HG02938 (cell line): Measurements from ENCODE around the gene SVIL.
"Not testable (repeated sequence)": the region's sequence is repeated elsewhere in the genome, so short reads cannot be mapped to it uniquely, and the experiment has no call there.

ENCODE experiments used
- ATAC-seq: cut with Tn5 transposase; IDR thresholded peaks from one replicate; pipeline ENCODE4 v1.9.1; 2021; ENCODE audit warnings: mild to moderate bottlenecking, moderate library complexity; ENCODE audit not compliant: unreplicated experiment

SVIL gene

DNA sequence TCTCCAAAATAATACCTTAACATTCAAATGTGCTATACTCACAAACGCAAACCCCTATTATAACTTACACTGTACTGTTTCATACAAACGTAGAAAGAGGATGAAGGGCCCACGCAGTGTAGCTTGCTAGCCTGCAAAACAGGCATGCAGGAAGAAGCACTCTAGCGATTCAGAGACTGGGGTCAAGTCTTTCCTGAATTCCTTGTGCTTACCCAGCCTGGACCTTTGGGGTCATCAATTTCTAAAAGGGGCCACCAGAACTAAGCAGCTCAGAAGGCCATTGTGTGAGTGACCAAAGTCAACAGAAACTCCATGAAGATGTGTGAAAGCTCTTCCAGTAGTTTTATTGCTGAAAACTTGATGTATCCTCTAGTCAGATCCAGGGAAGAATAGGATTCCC, 111.9 kb downstream of the SVIL start:
- ATAC-seq, result no peak

DNA sequence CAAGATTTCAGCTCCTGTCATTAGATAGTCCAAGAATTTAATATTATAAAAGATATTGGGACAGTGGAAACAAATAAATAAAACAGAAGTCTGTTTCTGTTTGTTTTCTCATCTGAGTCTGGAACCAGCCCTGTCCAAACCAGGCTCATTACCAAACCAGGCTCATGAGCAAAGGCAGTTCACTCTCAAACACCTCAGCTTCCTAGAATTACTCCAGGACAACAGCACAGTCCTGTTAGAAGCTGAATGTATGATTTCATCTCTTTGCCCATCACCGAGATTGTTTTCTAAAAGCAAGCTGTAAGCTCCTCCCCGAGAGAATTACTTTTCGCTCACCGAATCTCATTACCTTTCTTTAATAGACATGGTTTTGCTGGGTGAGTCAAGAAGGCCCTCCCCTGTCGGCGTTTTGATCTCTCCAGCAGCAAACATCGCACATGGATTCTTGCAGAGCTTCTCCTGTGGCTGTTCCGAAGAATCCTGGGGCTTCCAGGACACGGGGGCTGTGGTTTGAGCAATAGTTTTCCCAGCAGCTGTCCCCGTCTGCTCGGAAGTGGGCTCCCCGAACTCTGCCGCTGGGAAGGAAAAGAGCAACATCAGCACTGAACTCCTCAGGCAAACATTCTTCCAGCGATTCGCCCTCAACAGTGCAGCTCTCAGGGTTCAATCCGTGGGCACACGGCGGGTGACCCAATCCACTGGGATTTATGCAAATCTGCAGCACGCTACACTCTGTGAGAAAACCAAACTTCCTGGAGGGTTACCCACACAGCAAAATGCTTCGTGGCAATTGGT, 112.5 kb downstream of the SVIL start:
- ATAC-seq, result no peak

GRCh38 chr10:29519659-29520058, 115.1 kb downstream of the SVIL start:
- no peak for ATAC-seq

DNA sequence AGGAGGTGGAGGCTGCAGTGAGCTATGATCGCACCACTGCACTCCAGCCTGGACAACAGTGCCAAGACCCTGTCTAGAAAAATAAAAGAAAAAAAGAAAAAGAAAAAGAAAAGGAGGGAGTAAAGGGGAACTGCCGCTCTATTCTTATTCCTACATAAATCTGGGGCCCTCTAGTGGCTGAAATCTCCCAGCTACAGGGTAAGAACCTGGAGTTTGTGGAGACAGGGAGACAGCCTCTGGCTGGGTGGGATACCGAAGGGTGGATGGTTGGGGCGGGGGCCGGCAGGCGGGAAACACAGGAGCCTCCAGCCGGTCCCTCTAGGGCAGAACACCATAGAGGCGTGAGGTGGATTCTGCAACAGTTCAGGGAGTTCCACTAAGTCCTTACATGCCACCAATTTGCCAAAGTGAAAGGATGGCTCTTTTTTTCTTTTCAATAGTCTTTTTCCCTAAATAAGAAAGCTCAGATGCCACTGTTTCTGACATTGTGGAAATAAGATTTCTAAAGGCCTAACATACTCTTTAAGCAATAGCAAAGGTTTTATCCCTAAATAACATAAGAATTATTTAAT, 117.3 kb downstream of the SVIL start:
- no peak for ATAC-seq

DNA sequence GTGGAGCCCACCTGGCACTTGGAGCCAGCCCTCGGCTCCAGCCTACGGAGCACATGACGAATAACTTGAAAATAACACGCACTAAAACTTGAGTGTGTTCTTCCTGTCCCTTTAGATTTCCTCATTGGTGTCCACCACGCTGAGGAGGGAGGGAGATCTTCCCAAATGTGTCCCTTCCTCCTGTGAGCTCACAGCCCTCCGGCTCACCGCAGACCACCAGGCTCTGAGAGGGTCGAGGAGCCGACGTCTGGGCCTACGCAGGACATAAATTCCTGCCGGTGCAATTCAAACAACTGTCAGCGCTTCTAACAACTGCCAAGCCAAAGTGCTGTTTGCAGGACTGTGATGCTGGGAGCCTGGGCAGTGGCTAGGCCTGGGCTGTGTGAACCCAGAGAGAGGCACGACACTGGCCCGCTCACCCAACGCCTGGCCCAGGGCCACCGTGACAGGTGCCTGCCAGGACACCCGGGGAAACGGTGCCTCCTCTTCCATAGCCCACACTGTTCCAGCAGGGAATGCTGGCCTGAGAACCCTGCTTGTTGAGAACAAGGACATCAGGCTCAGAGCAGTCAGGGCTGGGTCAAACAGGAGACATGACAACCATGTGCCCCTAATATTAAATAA, 118.3 kb downstream of the SVIL start:
- ATAC-seq, result not testable (repeated sequence)

- not testable (repeated sequence) for ATAC-seq
These were observed 118.9 kb downstream of the SVIL start for GRCh38 chr10:29515879-29516278.

DNA sequence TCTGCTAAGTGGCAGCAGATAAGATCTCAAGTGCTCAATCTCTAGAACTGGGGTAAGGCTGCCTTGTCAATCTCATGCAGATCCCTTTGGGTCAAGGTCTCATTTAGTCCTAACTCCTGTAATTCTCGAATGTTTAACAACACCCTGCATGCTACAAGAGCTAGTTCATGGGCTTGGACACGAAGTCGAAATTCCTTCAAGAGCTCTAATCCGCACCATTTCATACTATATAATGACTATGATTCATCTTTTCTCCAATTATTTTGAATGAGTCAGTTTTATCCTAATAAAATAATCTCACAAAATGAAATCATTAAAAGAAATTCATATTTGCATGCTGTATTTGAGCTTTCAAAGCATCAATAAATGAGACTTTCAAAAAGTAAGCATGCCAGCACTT, 119.7 kb downstream of the SVIL start:
- ATAC-seq, result not testable (repeated sequence)

DNA sequence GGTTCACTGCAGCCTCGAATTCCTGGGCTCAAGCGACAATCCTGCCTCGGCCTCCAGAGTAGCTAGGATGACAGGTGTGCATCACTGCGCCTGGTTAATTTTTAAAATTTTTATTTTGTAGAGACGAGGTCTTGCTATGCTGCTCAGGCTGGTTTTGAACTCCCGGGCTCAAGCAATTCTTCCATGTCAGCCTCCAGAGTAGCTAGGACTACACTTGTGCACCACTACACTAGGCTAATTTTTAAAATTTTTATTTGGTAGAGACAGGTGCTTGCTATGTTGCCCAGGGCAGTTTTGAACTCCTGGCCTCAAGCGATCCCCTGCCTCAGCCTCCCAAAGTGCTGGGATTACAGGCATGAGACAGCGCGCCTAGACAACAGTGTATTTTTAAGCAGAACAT, 120.5 kb downstream of the SVIL start:
- ATAC-seq, result no peak

DNA sequence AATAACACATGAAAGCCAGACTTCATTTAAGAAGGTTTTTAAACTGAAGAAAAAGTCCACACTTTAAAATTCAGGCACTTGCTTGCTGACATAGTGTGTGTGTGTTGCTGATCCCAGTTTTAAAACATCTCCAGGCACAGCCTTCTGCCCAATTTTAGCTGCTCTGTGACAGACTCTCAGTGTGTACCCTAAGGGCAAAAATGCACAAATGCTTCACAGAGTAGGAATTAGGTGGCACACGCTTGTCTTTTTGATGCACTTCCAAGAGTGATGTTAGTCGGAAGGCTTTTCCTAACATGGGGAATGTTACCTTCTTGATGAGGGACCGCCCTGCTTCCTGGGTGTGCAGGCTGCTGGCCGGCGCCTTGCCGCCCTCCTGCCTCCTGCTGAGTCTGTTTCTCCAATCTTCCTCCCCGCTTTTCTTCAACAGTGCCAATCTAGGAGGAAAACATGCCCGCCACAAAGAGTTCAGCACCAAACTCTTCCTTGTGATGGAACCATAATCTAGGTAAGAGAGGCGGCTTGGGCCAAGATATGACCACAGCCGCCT, 122.3 kb downstream of the SVIL start:
- ATAC-seq, result no peak

- not testable (repeated sequence) for ATAC-seq
These were observed 123.0 kb downstream of the SVIL start for GRCh38 chr10:29511806-29512205.

DNA sequence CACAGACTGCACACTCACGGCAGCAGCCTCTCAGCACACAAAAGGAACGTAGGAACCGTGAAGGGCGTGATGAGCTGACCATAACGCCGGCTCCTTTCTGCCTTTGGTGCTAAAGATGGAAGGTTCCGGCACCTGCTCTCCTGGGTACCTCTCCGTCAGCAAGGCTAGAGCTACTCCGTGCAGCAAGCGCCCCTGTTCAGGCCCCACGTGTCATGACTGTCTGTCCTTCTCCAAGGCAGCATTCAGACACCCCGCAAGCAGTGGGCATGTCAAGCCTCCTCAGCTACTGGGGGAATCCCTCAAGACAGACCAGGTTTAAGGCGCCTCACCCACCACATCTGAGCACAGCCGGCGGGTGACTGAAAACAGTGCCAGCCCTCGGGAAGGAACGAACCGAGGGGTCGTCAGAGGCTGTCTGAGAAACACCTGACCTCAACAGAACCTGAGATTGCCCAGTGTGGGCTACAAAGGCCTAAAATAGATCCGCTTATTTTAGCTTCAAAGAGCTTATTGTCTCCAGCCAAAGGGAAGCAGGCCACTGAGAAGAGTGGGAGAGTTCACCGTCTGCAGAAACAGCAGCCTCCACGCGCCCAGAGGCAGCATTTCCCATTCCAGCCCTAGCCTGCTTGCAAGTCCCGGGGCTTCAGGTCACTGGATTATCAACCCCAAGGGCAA, 124.2 kb downstream of the SVIL start:
- ATAC-seq, result not testable (repeated sequence)

GRCh38 chr10:29508554-29509244, 126.1 kb downstream of the SVIL start:
- no peak for ATAC-seq

- ATAC-seq, result not testable (repeated sequence)
These were observed 127.0 kb downstream of the SVIL start for GRCh38 chr10:29507750-29508149.

- not testable (repeated sequence) for ATAC-seq
These were observed 128.3 kb downstream of the SVIL start for GRCh38 chr10:29506324-29506921.

DNA sequence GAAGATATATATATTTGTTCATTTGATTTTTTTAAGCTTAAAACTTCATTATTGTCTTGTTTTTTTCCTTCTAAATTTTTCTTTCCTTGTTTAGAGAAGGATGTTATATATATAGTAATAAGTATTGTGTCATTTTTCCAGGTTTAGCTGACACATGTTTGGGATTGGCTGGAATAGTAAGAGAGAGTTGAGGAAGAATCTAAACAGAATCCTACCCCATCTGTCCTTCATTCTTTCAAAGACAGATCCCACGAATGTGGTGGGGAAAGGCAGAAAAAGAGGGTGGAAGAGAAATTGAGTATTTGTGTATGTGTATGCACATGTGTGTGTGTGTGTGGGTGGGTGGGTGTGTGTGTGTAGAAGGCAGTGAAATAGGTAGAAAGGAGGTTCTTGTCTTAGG, 132.4 kb downstream of the SVIL start:
- no peak for ATAC-seq

GRCh38 chr10:29501692-29502091, 133.1 kb downstream of the SVIL start:
- no peak for ATAC-seq

DNA sequence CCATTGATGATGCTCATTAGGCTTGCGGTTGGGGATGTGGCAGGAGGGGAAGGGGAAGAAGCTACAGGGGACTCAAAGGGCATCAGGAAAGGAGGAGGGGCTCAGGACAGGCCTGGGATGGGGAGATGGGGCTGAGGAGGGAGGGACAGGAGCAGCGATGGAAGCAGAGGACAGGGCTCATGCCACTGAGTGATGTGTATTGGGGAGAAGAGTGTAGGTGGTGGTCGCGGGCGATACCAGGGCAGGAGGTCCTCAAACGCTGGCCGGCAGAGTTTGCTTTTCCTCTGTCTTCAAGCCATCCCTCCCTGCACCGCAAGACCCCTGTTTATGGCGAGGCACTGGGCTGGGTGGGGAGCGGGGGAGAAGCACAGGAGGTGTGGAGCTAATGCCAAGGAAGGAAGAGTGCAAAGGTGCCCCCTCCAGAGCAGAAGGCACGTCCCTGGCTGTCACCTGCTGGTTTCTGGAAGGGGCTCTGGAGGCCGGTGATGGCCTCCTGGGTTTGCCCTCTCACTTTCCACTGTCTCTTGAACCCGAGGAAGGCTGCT, 134.7 kb downstream of the SVIL start:
- ATAC-seq, result no peak

DNA sequence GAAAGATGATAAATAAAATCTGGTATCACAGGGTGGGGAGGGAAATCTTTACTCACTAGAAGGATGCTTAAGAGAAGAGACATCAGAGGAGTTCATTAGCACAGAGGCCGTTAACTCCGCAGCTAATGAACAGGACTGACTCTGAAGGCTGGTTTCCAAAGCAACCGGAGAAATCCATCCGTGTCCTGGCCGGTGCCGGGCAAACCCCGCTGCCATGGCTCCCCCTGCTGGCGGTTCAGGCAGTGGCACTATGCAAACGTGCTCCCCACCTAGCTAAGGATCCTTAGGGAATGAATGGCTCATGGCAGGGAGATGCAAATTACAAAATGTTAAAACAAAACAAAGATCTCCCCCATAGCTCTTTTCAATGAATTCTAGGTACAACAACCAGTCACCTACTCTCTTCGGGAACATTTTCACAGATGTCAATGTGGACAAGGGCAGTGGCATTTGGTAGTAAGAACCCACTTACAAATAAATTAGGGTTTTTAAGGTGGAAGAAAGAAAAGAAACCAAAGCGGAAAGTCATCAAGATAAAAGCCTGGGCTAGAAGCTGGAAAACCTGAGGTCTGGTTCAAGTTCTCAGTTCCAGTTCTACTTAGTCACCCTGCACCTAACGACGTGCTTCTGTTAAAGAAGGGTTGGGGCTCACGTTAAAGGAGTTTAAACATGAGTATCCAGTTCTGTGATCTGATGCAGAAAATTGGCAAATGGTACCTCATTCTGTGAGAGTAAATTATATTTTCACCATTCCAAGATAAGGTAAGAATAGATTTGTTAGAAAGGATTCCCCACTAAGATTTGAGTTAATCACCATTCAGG, 138.2 kb downstream of the SVIL start:
- peak; percentile 56 for ATAC-seq

DNA sequence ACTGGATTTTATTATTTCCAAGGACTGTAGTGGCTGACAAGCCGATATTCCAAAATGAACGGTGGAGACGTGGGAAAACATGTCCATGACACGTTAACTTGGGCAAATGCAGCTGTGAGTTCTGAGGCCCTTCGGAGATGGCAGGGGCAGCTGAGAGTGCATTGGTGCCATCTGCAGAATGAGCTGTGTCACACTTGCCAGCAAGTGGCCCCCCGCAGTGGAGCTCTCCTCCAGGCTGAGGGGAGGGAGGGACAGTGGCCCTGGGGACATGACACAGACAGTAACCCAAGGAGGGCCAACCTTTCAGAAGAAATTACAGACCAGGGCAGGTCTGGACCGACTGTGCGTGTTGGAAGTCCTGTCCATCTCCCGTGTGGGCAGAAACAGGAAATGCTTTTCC, 139.4 kb downstream of the SVIL start:
- ATAC-seq, result no peak
